HG03378 (cell line): ENCODE measurements around the gene FNDC3A.
A peak's percentile ranks its signal among the peaks of the same experiment; 100 is the strongest.

Experiments used
- ATAC-seq: cut with Tn5 transposase; IDR thresholded peaks from one replicate; pipeline ENCODE4 v1.9.1; 2021; ENCODE audit warnings: mild to moderate bottlenecking, moderate library complexity; ENCODE audit not compliant: unreplicated experiment

The FNDC3A gene, protein sequence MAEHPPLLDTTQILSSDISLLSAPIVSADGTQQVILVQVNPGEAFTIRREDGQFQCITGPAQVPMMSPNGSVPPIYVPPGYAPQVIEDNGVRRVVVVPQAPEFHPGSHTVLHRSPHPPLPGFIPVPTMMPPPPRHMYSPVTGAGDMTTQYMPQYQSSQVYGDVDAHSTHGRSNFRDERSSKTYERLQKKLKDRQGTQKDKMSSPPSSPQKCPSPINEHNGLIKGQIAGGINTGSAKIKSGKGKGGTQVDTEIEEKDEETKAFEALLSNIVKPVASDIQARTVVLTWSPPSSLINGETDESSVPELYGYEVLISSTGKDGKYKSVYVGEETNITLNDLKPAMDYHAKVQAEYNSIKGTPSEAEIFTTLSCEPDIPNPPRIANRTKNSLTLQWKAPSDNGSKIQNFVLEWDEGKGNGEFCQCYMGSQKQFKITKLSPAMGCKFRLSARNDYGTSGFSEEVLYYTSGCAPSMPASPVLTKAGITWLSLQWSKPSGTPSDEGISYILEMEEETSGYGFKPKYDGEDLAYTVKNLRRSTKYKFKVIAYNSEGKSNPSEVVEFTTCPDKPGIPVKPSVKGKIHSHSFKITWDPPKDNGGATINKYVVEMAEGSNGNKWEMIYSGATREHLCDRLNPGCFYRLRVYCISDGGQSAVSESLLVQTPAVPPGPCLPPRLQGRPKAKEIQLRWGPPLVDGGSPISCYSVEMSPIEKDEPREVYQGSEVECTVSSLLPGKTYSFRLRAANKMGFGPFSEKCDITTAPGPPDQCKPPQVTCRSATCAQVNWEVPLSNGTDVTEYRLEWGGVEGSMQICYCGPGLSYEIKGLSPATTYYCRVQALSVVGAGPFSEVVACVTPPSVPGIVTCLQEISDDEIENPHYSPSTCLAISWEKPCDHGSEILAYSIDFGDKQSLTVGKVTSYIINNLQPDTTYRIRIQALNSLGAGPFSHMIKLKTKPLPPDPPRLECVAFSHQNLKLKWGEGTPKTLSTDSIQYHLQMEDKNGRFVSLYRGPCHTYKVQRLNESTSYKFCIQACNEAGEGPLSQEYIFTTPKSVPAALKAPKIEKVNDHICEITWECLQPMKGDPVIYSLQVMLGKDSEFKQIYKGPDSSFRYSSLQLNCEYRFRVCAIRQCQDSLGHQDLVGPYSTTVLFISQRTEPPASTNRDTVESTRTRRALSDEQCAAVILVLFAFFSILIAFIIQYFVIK

DNA sequence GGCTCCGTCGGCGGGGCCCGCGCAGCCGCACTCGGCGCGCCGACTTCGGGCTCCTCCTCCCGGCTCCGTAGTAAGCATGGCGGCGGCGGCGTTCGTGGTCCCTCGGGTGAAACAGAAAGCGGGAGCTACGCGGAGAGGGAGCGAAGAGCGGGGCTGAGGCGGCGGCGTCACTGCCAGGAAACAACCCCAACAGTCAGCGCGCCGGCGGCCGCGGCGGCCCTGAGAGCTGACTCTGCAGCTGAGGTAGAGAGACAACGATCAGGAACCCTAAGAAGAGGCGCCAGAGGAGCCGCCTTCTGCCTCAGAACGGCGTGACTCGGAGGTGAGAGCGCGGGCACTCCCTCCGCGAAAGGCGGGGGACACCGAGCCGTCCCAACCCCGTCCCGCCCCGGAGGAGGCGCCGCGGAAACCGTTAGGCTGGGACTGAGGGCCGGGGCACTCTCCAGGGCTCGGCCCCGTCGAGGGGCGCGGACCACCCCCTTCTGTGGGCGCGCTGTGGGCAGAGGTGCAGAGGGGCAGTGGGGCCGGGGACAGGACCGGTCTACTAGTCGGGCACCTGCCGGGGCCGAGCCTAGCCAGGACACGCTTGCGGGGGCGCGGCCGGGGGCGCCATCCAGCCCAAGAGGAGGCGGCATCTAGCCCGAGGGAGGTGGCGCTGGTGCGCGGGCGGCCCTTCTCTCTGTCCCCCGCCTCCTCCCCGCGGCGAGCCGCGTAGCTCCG is at the start of gene FNDC3A:
Gene FNDC3A, plus strand, starts transcription at position 57 of the 720 bp plus-strand sequence. CDS start 30,279 bp downstream, outside the sequence.
- ATAC-seq = peak; percentile 31

DNA sequence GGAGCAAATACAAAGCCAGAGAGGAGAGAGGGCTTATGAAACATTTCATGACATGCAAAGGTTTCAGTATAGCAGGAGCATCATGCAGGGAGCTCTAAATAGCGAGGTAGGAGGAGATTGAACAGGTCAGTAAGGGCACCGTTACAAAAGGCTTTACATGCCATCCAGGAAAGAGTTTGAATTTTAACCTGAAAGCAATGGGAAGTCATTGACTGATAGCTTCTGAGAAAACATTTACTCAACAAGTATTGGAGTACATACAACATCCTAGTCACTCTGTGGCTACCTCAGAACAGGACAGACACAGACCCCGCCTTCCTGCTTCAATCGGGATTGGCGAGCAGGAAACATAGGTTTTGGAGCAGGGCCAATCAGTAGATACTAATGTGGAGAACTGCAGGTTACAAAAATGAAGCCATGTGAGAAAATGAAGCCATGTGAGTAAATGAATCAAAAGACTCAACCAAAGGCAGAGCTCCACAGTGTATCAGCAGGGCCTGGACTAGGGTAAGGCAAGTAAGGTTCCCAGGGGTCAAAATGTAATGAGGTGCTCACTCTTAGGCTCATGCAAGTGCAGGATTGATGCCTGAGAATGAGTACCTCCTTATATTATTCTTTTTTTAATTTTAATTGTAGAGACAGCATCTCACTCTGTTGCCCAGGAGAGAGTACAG is 46.8 kb upstream of the FNDC3A start:
- no peak for ATAC-seq

DNA sequence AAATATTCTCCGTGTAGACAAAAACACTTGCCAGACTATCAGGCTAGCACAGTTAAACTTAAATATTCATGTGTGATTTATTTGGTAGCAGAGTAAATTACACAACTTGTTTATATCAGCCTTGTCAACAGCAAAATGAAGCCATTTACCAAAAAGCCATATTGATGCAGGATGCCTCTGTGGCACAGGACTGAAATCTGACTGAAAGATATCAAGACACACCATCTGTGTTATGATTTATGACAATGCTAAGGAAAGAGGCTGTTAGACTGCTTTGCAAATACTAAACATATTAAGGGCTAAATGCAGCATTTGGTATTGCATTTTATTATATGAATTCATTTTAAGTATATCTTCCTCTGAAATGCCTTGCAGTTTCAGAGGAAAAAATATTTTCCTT is 44.8 kb upstream of the FNDC3A start:
- ATAC-seq = no peak

DNA sequence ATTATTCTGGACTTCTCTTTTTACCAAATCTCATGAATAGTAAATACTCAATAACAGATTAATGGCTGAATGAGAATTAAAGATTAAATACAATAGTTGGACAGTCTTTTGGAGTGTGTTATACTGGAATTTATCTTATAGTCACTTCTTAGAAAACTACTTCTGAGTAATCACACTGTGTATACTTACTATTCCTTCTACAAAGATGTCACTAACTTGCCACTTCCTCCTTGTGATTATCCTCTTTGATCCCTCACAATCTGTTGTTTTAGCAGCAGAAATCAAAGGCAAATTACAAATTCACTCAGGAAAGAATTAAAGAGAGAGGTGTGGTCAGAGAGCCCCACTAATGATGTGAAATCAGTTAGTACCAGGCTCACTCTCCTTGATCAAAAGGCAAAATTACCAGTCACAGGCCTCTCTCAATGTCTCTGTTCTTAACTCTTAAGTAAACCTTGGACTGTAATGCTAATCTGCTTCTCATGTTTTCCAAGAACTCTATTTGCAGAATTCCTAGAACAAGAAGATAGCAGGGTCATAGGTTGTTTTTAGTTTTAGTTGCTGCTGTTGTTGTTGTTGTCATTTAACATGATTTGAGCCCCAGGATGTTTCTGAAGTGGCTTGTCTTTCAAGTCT is 37.3 kb upstream of the FNDC3A start:
- ATAC-seq = no peak

DNA sequence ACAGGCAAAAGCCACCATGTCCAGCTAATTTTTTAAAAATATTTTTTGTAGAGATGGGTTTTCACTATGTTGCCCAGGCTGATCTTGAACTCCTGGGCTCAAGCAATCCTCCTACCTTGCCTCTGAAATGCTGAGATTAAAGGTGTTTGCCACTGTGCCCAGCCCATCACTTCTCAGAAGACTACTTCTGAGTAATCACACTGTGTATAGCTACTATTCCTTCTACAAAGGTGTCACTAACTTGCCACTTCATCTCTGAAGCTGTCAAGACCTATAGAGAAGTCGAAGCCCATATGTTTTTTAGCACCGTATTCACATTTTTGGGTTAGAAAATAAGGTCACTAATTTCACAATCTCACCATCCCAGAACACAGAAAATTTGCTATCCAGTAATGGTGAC is 36.0 kb upstream of the FNDC3A start:
- no peak for ATAC-seq

DNA sequence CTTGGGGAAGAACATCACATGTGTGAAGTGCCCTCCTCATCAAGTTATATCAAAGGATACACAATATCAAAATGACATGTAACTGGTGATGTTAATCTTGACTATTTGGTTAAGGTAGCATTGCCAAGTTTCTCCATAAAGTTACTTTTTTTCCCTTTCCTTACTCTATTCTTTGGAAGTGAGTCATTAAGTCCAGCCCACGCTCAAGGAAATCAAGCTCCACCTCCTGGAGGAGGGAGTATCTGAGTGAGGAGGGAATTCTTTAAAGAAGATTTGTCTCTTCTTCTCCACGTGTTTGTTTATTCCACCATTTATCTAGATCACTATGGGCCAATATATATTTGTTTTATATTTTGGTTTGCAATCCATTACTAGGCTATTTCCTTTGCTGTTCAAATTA is 33.6 kb upstream of the FNDC3A start:
- ATAC-seq = no peak

DNA sequence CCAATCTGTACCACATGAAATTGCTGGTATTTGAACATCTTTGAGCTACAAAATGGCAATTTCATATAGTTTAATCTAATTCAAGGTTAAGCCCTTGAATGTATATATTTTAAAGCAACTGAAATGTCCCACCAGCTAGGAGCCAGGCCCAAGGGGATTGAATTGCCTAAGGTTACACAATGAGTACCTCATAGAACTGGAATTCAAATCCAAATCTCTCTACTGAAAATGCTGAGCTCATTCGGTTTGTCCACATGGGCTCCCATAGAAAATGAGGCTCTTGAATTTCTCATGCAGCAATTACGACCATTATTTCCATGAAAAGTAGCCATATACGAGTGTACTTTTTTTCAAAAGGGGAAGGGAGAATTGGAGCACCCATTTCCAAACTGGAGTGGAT is 31.5 kb upstream of the FNDC3A start:
- ATAC-seq = no peak

DNA sequence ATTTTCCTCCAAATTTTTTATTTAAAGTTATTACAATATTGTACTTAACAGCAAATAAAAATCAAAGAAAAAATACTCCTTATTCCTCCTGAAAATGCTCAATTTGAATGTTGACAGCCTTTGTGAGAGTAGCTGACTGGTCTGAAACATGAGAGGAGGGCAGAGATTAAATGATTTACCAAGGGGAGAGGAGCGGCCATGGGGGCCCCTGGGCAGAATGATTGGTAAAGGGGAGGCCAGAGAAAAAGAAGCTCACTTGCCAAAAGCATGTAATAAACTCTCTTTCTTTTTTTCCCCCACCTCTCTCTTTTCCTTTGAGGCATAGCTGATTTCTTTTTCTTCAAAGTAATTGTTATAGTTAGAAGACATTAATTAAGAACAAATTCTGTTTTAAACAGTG is 30.1 kb upstream of the FNDC3A start:
- no peak for ATAC-seq

DNA sequence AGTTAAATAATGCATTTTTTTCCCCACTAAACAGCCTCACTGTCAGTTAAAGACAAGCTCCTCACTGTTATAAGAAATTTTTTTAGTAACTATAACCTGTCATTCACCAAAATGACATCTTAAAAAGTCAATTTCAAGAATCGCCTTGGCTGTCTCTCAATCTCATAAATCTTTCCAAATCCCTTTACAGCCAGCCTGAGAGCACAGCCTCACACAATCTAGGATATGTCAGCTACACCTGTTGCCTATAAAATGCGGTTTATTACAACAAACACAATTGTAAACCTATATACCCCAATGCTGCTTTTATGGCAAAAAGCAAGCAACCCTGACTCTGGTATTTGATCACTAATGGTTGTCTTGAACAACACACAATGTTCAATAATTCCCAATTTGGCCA is 29.5 kb upstream of the FNDC3A start:
- no peak for ATAC-seq

DNA sequence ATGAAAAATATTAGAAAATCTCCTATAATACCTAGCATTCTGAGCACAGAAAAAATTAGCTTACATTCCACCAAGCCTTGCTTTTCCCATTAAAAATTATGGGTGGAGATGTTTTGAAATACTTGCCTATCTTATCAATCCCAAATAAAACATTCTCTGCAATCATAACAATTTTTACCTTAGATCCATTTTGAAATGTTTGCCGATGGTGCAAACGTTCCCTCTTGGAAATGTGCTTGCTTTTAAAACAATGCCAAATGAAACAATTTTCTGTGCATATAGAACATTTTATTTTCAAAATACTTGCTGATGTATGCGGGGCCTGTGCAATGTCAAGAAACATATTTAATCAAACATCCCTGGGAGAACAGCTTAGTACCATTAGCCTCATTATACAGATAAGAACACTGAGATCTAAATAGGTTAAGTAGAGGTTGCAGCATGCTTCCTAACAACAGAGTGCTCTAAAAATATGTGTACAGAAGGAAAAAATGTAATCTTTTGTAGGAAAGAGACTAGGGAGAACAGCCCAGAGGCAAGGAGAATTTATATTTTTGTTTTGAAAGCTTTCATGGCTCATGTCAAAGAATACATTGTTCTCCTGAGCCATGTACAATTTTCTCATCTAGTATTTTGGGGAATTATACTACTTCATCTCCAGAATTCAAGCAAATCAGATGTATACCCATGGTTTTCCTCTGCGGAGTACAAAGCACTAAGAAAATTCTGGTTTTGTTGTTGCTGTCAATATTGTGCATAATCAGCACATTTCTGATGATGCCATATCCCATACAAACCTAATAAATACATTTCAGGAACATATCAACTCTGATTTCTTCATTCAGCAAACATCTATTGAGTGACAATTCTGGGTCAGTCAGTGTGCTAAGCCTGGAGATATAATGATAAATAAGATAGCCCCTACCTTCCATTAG is 25.9 kb upstream of the FNDC3A start:
- no peak for ATAC-seq

DNA sequence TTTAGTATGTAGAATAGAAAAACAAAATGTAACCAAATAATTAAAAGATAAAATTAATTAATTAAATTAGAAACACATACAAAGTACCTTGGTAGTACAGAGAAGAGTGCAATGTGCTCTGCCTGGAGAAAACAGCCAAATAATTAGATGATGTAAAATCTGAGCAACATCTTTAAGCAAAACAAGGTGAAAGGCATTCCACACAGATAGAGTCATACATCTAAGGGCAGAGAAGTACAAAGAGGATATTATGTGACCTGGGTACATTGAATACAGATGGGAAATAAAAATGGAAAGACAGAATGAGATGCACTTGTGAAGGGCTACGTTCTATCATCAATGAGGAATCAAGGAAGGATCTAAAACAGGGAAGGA is 25.2 kb upstream of the FNDC3A start:
- ATAC-seq = no peak

DNA sequence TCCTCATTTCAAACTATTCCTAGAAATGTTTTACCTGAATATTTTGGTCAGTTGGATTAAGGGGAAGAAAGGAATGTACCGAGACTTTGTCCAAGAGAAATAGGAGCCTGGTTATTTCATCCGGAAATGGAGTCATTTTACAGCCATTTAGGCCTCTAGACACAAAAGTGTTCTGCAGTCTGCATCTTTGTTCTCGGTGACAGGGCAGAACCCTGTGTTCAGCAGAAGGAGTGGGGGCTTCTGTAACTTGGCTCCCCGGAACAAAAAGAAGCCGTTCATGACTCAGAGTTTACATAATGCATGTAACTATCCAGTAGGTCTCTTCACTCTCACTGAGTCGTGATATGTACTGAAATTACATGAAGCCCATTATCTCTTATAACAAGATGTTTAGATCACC is 21.6 kb upstream of the FNDC3A start:
- no peak for ATAC-seq

DNA sequence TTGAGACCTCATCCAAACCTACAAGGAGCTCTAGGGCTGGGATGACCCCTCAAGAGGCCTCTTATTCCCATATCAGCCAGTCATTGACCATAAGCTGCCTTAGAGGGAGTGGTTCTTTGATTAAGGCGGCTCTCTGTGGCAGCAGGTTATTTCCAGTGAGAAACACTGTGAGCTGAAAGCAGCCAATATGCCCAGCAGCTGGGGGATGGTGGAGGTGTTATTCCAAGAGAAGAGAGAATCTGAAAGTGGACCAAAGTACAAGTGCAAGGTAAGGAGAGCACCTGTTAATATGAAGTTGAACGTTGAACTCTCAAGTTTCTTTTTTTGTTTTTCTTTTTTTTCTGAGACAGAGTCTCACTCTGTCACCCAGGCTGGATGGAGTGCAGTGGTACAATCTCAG is 20.2 kb upstream of the FNDC3A start:
- ATAC-seq = no peak

DNA sequence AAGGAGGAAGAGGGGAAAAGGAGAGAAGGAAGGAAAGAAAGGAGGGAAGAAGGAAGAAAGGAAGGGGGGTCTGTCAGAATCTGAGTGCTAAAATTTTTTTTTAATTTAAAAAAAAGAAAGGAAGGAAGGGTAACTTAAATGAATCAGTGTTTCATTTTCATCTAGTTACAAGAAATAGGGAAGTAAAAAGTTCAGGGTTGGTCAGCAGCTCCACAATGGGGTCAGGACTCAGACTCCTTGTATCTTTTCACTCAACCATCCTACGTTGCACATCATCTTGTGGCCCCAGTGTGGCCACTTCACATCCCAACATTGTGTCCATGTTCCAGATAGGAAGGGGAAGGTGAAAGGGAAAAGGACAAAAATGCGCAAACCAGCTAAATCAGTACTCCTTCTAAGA is 14.3 kb upstream of the FNDC3A start:
- no peak for ATAC-seq

DNA sequence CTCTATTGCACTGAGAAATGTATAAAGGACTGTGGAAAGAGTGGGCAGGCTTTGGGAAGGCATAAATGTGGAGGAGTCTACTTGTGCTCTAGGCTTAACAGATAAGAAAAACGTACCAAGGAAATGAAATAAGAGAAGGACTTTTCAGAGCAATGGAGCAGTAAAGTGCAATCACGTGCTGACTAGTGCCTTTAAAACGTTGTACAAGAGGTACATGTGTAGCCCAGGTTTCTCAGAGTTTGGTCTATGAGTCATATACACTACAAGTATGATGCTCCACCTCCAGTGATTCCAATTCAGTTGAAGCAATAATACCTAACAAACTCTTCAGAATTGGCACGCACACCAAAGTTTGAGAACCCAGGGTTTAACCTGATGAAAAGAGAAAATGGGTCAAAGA is 13.4 kb upstream of the FNDC3A start:
- no peak for ATAC-seq

DNA sequence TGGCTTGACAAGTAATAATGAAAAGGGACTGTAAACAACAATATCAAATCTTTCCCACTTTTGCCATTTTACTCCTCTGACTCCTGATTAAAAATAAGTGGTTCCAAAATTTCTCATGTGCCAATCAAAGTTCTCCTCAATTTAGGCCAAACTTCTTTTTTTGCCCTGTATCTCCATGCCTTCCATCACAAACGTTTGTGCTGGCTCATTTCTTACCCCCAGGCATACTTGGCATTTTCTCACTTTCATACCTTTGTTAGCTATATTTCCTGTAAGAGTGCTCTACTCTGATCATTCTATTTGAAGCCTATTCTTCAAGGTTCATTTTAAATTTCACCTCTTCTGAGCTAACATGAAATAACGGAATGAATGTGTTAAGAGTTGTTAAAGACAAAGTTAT is 10.0 kb upstream of the FNDC3A start:
- ATAC-seq = no peak

DNA sequence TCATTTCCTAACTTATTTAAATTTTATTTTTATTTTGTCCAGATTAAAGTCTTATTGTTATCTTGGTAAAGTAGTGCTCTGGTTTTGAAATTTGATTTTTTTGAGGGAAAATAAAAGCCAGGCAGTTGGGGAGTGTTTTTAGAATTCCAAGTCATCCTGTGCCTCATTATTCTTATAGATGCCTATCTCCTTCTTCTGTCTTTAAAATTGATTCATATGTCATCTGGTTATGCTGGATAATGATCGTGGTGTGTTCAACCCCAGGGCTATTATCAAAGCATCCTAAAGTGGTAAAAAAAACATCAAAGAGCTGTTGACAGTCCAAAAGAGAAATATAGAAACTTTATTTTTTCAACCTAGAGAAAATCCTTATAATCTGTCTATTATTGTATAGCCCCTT is 6.0 kb upstream of the FNDC3A start:
- no peak for ATAC-seq

DNA sequence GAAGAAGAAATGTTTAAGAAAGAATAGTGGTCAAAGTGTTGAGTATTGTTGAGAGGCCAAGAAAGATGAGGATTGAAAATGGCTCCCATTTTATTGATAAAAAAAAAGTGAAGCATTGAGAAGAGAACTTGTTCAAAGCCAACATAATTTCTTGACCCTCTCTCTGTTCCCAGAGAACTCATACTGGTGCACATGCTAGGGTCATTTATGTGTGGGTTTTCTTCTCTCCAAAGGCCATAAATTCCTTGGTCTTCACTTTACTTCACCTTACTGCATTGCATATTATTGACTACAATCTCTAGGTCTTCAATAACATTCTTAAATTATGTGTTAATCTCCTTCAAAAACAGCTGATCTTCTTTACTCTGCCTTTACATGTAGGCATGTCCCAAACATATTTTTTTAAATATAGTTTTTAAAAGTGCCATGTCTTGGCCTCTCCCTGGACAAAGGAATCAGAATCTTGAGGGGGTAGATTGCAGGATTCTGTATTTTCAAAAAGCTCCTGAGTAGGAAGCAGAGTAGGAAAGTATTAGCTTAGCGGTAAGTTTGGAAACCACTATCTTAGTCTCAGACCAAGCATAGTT is 1.8 kb upstream of the FNDC3A start:
- ATAC-seq = no peak
